ENCODE results near the gene PDZD2. TPM values are rescaled to one million over a fixed set of nuclear protein-coding genes. Genes with fewer than 3 reads are reported as not detected.

The PDZD2 gene
- total RNA-seq, 3 donors from 2014 or later (not counting 1 experiment from before 2014, with no cell fraction given): 0.50 to 1.3 (median 0.66) TPM

GRCh38 chr5:32138839-32139493, 500.0 kb downstream of the PDZD2 start:
- Mint-ChIP-seq H3K9me3 (no peaks in the 10 kb centered on the region), H3K4me1 (peaks cover 25 to 29% of the 10 kb centered on the region in 2 donors), H3K36me3 (no peaks in the 10 kb centered on the region), H3K27ac (peak overlapping the region; percentile 49 to 73), H3K27me3 (ENCODE audit: low read depth in 2 of 2) (no peaks in the 10 kb centered on the region), H3K4me3 (no peak overlapping the region)
- ATAC-seq (no peak), DNase-seq (peak in 1 of 2 donors; percentile 31)
- intact Hi-C loops (cut with micrococcal nuclease): no loop called here
- H3K9me3 ChIP-seq (ENCODE audit: control insufficient read depth, insufficient read depth, low read length): no peaks in the 10 kb centered on the region
- no peak for TF ChIP-seq CTCF (IDR thresholded peaks at IDR 0.05)
- H3K36me3 ChIP-seq (ENCODE audit: control insufficient read depth, insufficient read depth, low read length): peaks cover 18% of the 10 kb centered on the region
- H3K27ac ChIP-seq (ENCODE audit: low read length): no peak overlapping the region
- H3K4me3 ChIP-seq (ENCODE audit: low read length): no peak overlapping the region
- 75% methylated on average over 6 of the region's 7 CpGs for WGBS (ENCODE audit: insufficient coverage)
- H3K27me3 ChIP-seq (ENCODE audit: control insufficient read depth, insufficient read depth, low read length): no peaks in the 10 kb centered on the region
- no peaks in the 10 kb centered on the region for H3K4me1 ChIP-seq (ENCODE audit: control insufficient read depth, insufficient read depth, low read length)

GRCh38 chr5:32143617-32144377, 504.9 kb downstream of the PDZD2 start:
- H3K9me3 Mint-ChIP-seq: no peaks in the 10 kb centered on the region

GRCh38 chr5:32144378-32145207, 505.7 kb downstream of the PDZD2 start:
- no peak for DNase-seq
- Histone ChIP-seq H3K27me3 (ENCODE audit: control insufficient read depth, insufficient read depth, low read length) (no peaks in the 10 kb centered on the region), H3K36me3 (ENCODE audit: control insufficient read depth, insufficient read depth, low read length) (peaks cover 2% of the 10 kb centered on the region), H3K4me1 (ENCODE audit: control insufficient read depth, insufficient read depth, low read length) (peaks cover 6% of the 10 kb centered on the region), H3K27ac (ENCODE audit: low read length) (no peak overlapping the region), H3K9me3 (ENCODE audit: control insufficient read depth, insufficient read depth, low read length) (no peaks in the 10 kb centered on the region), H3K4me3 (ENCODE audit: low read length) (no peak overlapping the region)
- Mint-ChIP-seq H3K36me3 (no peaks in the 10 kb centered on the region), H3K9me3 (no peaks in the 10 kb centered on the region), H3K4me1 (peaks cover 47 to 51% of the 10 kb centered on the region in 2 donors), H3K27me3 (ENCODE audit: low read depth in 2 of 2) (no peaks in the 10 kb centered on the region), H3K27ac (peak overlapping the region; percentile 68 to 76), H3K4me3 (no peak overlapping the region)
- 100% methylated on average over 4 of the region's 5 CpGs for WGBS (ENCODE audit: insufficient coverage)
- TF ChIP-seq CTCF (IDR thresholded peaks at IDR 0.05): no peak
- intact Hi-C loops (cut with micrococcal nuclease): no loop called here
- ATAC-seq: no peak

More at GRCh38 chr5:32143617-32144377, 504.9 kb downstream of the PDZD2 start:
- peaks cover 2% of the 10 kb centered on the region for H3K36me3 ChIP-seq (ENCODE audit: control insufficient read depth, insufficient read depth, low read length)
- H3K36me3 Mint-ChIP-seq: no peaks in the 10 kb centered on the region
- no peak for ATAC-seq
- 92% methylated on average over 3 of the region's 6 CpGs for whole genome bisulfite sequencing (ENCODE audit: insufficient coverage)
- H3K27ac Mint-ChIP-seq: peak overlapping the region; percentile 68 to 76
- no peak overlapping the region for H3K27ac ChIP-seq (ENCODE audit: low read length)
- no peaks in the 10 kb centered on the region for H3K9me3 ChIP-seq (ENCODE audit: control insufficient read depth, insufficient read depth, low read length)
- no peak overlapping the region for H3K4me3 Mint-ChIP-seq
- TF ChIP-seq CTCF (IDR thresholded peaks at IDR 0.05): no peak
- no peak overlapping the region for H3K4me3 ChIP-seq (ENCODE audit: low read length)
- intact Hi-C loops (cut with micrococcal nuclease): no loop called here
- H3K4me1 Mint-ChIP-seq: peaks cover 47 to 51% of the 10 kb centered on the region in 2 donors
- no peaks in the 10 kb centered on the region for H3K27me3 ChIP-seq (ENCODE audit: control insufficient read depth, insufficient read depth, low read length)
- DNase-seq: no peak
- peaks cover 2% of the 10 kb centered on the region for H3K4me1 ChIP-seq (ENCODE audit: control insufficient read depth, insufficient read depth, low read length)
- no peaks in the 10 kb centered on the region for H3K27me3 Mint-ChIP-seq (ENCODE audit: low read depth in 2 of 2)

Data from natural killer cell (primary cell).